AG04450 (cell line): ENCODE data around the gene BMS1. TPM values are rescaled to one million over a fixed set of nuclear protein-coding genes. Genes with fewer than 3 reads are reported as not detected.

Source experiments
- CTCF ChIA-PET: fragments of 300-600, 350-600 bp; formaldehyde crosslinking; extraction: SDS; loops from one replicate; lab custom pipeline; 2022; ENCODE audit warnings: antibody characterized with exemption, inconsistent platforms; lab: Charles Lee
- POLR2A ChIA-PET: fragments of 350-600 bp; formaldehyde crosslinking; extraction: SDS; loops from one replicate; lab custom pipeline; 2021; ENCODE audit warnings: antibody characterized with exemption, inconsistent platforms; lab: Yijun Ruan, JAX
- DNase-seq: peaks from one replicate; pipeline ENCODE4 v3.0.0-alpha.2; 2011; ENCODE audit warnings: low read depth, low spot score
- H3K27ac ChIP-seq: one replicate; pipeline ENCODE4 v1.5.1; 2012; ENCODE audit warnings: low read depth, low read length, control low read depth
- H3K27me3 ChIP-seq: one replicate; pipeline ENCODE4 v1.6.0; 2012; ENCODE audit warnings: low read length; ENCODE audit not compliant: control insufficient read depth, insufficient read depth
- H3K4me3 ChIP-seq: 2 replicates; pipeline ENCODE4 v1.5.1; 2011; ENCODE audit warnings: mild to moderate bottlenecking, low read depth, low read length, control low read depth
- H3K9me3 ChIP-seq: 2 replicates; pipeline ENCODE4 v1.5.1; 2012; ENCODE audit warnings: low read length; ENCODE audit not compliant: control insufficient read depth, insufficient read depth
- polyA plus RNA-seq: library from polyadenylated mRNA; depleted of rRNA; stranded (reverse); fragments of >200 nt; gene quantifications from 2 replicates; pipeline ENCODE4 v1.2.3, GENCODE V29; 2011
- TF ChIP-seq, protein P1 (sequence below): IDR thresholded peaks from 2 replicates; pipeline ENCODE4 v1.5.1; 2011; ENCODE audit warnings: low read depth, low read length, control low read depth, inconsistent platforms

The BMS1 gene
- polyA plus RNA-seq, 1 experiment, result 7.4 TPM

DNA sequence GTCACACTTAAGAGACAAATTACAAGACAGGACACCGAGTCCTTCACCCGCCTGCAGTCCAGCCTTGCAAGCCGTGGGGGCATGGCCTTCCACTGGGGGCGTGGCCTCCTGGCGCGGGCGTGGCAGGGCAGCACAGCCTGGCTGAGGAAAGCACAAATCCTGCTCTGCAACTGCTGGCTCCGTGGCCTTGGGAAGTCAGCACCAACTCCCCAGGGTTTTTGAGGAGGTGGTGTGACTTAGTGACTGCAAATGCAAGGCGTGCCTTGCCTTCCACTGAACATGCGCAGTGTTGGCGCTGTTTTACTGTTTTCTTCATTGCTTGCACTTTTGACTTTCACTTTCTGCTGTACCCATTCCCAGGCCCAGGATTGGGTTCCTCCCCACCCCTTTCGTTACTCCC lies 12.9 kb upstream of the BMS1 start:
- ChIA-PET POLR2A (no interaction called here), CTCF (no interaction called here)
- no peaks in the 10 kb centered on the region for H3K27me3 ChIP-seq
- H3K27ac ChIP-seq, result no peak overlapping the region
- TF ChIP-seq, protein P1, sequence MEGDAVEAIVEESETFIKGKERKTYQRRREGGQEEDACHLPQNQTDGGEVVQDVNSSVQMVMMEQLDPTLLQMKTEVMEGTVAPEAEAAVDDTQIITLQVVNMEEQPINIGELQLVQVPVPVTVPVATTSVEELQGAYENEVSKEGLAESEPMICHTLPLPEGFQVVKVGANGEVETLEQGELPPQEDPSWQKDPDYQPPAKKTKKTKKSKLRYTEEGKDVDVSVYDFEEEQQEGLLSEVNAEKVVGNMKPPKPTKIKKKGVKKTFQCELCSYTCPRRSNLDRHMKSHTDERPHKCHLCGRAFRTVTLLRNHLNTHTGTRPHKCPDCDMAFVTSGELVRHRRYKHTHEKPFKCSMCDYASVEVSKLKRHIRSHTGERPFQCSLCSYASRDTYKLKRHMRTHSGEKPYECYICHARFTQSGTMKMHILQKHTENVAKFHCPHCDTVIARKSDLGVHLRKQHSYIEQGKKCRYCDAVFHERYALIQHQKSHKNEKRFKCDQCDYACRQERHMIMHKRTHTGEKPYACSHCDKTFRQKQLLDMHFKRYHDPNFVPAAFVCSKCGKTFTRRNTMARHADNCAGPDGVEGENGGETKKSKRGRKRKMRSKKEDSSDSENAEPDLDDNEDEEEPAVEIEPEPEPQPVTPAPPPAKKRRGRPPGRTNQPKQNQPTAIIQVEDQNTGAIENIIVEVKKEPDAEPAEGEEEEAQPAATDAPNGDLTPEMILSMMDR, result no peak
- H3K9me3 ChIP-seq, result peaks cover 22% of the 10 kb centered on the region; the same call in 1 of the 2 replicates
- DNase-seq, result no peak
- H3K4me3 ChIP-seq, result no peak overlapping the region

DNA sequence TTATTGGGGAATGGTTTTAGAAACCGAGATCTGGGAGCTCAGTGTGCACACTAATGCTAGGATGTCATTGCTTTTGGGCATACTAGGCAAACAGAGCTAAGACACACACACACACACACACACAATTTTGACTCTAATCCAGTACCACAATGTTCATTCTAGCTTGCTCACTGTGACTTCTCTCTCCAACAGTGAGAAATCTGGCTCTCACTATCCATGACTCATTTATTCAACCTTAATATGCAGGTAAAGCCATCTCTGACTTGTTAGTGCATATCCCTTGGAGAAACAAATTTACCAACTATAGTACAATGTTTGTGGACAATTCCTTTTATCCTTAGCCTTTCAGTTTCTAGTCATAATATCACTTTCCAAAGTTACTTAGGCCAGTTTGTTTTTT lies 5.9 kb upstream of the BMS1 start:
- peaks cover 4% of the 10 kb centered on the region for H3K27me3 ChIP-seq
- H3K9me3 ChIP-seq, result peaks cover 9% of the 10 kb centered on the region; the same call in 1 of the 2 replicates
- H3K27ac ChIP-seq, result no peak overlapping the region
- ChIA-PET POLR2A (no interaction called here), CTCF (no interaction called here)
- DNase-seq, result no peak
- no peak overlapping the region for H3K4me3 ChIP-seq
- TF ChIP-seq, protein P1, result no peak

DNA sequence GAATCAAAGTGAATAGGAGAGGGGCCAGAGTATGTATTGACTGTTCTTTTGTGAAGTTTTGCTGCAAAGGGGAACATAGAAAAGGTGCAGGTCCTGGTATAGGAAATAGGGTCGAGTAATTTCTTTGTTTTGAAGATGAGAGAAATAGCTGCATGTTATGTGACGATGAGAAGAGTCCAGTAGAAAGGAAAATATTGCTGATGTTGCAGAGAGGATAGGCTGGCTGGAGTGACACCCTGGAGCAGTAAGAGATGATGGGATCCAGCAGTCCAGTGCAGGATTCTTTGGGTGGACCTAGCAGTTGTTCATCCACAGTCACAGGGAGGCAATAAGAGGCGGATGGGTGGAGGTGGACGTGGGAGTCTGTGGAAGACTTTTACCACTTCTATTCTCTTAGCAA lies 2.1 kb upstream of the BMS1 start:
- no peak overlapping the region for H3K4me3 ChIP-seq
- H3K27me3 ChIP-seq, result peaks cover 4% of the 10 kb centered on the region
- CTCF ChIA-PET, result no interaction called here
- no peak for DNase-seq
- POLR2A ChIA-PET, result no interaction called here
- H3K27ac ChIP-seq, result no peak overlapping the region
- TF ChIP-seq, protein P1, result no peak
- H3K9me3 ChIP-seq, result no peaks in the 10 kb centered on the region

DNA sequence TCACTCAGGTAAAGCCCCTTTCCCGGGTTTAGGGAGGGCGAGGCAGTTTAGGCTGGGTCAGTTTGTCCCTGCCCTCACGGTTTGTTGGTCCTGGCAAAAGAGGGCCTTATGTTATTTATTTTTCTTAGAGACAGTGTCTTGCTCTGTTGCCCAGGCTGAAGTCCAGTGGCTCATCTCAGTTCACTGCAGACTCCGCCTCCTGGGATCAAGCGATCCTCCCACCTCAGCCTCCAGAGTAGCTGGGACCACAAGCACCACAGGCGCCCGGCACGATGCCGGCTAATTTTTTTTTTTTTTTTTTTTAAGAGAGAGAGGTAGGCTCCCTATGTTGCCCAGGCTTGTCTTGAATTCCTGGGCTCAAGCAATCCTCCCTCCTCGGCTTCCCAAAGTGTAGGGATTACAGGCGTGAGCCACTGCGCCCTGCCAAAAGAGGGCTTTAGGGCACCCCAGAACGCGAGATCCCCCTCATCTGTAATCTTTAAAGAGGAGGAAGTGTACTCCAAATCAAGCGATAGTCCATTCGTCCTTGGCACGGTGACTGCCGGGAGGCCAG lies 626 bp upstream of the BMS1 start:
- Histone ChIP-seq H3K27me3 (no peaks in the 10 kb centered on the region), H3K4me3 (peak overlapping the region; percentile 86), H3K9me3 (no peaks in the 10 kb centered on the region), H3K27ac (peak overlapping the region; percentile 95)
- ChIA-PET CTCF (no interaction called here), POLR2A (interaction anchor here (0.7 to 1.0 kb wide), 2 partner anchors 21 to 566 kb away, joined by 3 read pairs; no protein-coding TSS in a partner anchor)
- DNase-seq, result no peak
- TF ChIP-seq, protein P1, result no peak

DNA sequence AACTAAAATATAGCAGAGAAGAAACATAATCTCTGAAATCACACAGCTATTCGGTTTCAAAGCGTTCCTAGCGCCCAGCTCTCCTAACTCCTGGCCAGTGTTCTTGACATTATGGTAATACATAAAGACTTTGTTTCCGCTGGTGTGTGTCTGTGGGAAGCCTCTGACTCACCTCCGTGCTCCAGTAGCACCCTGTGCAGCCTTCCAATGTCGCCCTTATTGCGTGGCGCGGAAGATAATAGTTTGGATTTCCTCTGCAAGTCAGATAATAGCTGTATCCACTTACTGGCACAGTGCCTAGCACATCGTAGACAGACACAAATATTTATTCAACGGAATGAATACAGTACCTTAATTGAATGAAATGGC lies 570 bp downstream of the BMS1 start:
- Histone ChIP-seq H3K9me3 (no peaks in the 10 kb centered on the region), H3K4me3 (peak overlapping the region; percentile 86), H3K27me3 (no peaks in the 10 kb centered on the region), H3K27ac (peak overlapping the region; percentile 95)
- TF ChIP-seq, protein P1, result no peak
- ChIA-PET POLR2A (interaction anchor here (0.7 to 1.4 kb wide), 3 partner anchors 26 to 355 kb away, joined by 3 to 10 read pairs (median 3); partner anchors contain the start of gene CSGALNACT2), CTCF (interaction anchor here (0.9 to 1.7 kb wide), 2 partner anchors 20 to 30 kb away, joined by 3 to 13 read pairs; no protein-coding TSS in a partner anchor)
- DNase-seq, result peak; percentile 7
